HL-60 (cell line): Measurements from ENCODE around the gene LRP1B.

ENCODE experiments used
- GABPA ChIP-seq: IDR thresholded peaks from 2 replicates; pipeline ENCODE4 v1.6.1; 2012; ENCODE audit warnings: low read depth
- POLR2AphosphoS5 ChIP-seq: IDR thresholded peaks from 2 replicates; pipeline ENCODE4 v1.6.1; 2012; ENCODE audit warnings: low read depth
- SPI1 ChIP-seq: IDR thresholded peaks from 2 replicates; pipeline ENCODE4 v1.6.1; 2012; ENCODE audit warnings: low read depth, mild to moderate bottlenecking, borderline replicate concordance
- TF ChIP-seq, protein P1 (sequence below): IDR thresholded peaks from 2 replicates; pipeline ENCODE4 v1.6.1; 2012; ENCODE audit warnings: low read depth; ENCODE audit not compliant: insufficient replicate concordance
- TF ChIP-seq, protein P2 (sequence below): IDR thresholded peaks from one replicate; pipeline ENCODE4 v1.5.1; 2011; ENCODE audit warnings: low read length, control low read depth, inconsistent platforms; ENCODE audit not compliant: insufficient read depth

DNA sequence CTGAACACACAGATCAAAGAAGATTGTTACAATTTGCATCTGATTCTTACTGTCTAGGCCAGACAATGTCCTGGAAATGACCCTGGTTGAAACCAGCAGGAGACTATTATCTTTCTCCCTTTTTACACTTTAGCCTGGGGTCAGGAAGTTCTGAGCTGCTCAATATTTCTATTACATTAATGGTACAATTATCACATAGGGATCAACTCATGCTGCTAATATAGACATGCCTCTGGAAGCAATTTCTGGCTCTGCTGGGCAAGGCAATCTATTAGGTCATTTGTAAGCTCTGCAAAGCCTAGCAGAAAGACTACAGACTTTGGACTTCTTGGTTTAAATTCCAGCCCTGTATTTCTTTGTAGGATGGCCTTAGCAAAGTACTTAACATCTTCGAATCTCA is 205.3 kb downstream of the LRP1B start:
- TF ChIP-seq, protein P1, sequence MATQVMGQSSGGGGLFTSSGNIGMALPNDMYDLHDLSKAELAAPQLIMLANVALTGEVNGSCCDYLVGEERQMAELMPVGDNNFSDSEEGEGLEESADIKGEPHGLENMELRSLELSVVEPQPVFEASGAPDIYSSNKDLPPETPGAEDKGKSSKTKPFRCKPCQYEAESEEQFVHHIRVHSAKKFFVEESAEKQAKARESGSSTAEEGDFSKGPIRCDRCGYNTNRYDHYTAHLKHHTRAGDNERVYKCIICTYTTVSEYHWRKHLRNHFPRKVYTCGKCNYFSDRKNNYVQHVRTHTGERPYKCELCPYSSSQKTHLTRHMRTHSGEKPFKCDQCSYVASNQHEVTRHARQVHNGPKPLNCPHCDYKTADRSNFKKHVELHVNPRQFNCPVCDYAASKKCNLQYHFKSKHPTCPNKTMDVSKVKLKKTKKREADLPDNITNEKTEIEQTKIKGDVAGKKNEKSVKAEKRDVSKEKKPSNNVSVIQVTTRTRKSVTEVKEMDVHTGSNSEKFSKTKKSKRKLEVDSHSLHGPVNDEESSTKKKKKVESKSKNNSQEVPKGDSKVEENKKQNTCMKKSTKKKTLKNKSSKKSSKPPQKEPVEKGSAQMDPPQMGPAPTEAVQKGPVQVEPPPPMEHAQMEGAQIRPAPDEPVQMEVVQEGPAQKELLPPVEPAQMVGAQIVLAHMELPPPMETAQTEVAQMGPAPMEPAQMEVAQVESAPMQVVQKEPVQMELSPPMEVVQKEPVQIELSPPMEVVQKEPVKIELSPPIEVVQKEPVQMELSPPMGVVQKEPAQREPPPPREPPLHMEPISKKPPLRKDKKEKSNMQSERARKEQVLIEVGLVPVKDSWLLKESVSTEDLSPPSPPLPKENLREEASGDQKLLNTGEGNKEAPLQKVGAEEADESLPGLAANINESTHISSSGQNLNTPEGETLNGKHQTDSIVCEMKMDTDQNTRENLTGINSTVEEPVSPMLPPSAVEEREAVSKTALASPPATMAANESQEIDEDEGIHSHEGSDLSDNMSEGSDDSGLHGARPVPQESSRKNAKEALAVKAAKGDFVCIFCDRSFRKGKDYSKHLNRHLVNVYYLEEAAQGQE, result no peak
- TF ChIP-seq, protein P2, sequence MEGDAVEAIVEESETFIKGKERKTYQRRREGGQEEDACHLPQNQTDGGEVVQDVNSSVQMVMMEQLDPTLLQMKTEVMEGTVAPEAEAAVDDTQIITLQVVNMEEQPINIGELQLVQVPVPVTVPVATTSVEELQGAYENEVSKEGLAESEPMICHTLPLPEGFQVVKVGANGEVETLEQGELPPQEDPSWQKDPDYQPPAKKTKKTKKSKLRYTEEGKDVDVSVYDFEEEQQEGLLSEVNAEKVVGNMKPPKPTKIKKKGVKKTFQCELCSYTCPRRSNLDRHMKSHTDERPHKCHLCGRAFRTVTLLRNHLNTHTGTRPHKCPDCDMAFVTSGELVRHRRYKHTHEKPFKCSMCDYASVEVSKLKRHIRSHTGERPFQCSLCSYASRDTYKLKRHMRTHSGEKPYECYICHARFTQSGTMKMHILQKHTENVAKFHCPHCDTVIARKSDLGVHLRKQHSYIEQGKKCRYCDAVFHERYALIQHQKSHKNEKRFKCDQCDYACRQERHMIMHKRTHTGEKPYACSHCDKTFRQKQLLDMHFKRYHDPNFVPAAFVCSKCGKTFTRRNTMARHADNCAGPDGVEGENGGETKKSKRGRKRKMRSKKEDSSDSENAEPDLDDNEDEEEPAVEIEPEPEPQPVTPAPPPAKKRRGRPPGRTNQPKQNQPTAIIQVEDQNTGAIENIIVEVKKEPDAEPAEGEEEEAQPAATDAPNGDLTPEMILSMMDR, result no peak
- TF ChIP-seq GABPA (no peak), POLR2AphosphoS5 (no peak), SPI1 (no peak)
